ENCODE results near the gene ZNF418.
"Not testable (repeated sequence)": the region's sequence is repeated elsewhere in the genome, so short reads cannot be mapped to it uniquely, and the experiment has no call there.

The ZNF418 gene

GRCh38 chr19:57934820-57935665 lies at the start of gene ZNF418:
ZNF418 (minus strand) TSS chr19:57935402; CDS start chr19:57933822, 1,580 bp downstream.
- DNase-seq: no peak

- no peak for DNase-seq
Measured at GRCh38 chr19:57978586-57979289, 43.5 kb upstream of the ZNF418 start.

- DNase-seq: no peak
Measured at GRCh38 chr19:57974434-57974833, 39.2 kb upstream of the ZNF418 start, which contains the start of gene C19orf18. C19orf18 (minus strand) TSS chr19:57974534; CDS start chr19:57974432, 102 bp downstream.

- no peak for DNase-seq
Measured at GRCh38 chr19:57964761-57965160, 29.6 kb upstream of the ZNF418 start.

GRCh38 chr19:57961785-57962184 lies 26.6 kb upstream of the ZNF418 start:
- DNase-seq: no peak

- DNase-seq: no peak
Measured at GRCh38 chr19:57954996-57955395, 19.8 kb upstream of the ZNF418 start.

GRCh38 chr19:57949702-57950101 lies 14.5 kb upstream of the ZNF418 start:
- DNase-seq: no peak

GRCh38 chr19:57949296-57949695 lies 14.1 kb upstream of the ZNF418 start:
- no peak for DNase-seq

- DNase-seq: peak; percentile 74
Measured at GRCh38 chr19:57947419-57948134, 12.4 kb upstream of the ZNF418 start, which contains the start of gene ZNF256. ZNF256 (minus strand) TSS chr19:57947706; CDS start chr19:57947474, 232 bp downstream.

GRCh38 chr19:57947088-57947418 lies 11.9 kb upstream of the ZNF418 start:
- DNase-seq: no peak

GRCh38 chr19:57946316-57946715 lies 11.1 kb upstream of the ZNF418 start:
- DNase-seq: no peak

GRCh38 chr19:57941593-57941992 lies 6.4 kb upstream of the ZNF418 start:
- no peak for DNase-seq

GRCh38 chr19:57935731-57936130 lies 529 bp upstream of the ZNF418 start:
- DNase-seq: no peak

GRCh38 chr19:57927587-57927986 lies 7.6 kb downstream of the ZNF418 start:
- no peak for DNase-seq

- peak; percentile 71 for DNase-seq
Measured at GRCh38 chr19:57916168-57916995, 18.8 kb downstream of the ZNF418 start, which contains the start of gene ZNF417. ZNF417 (minus strand) TSS chr19:57916592; CDS start chr19:57916411, 181 bp downstream.

- no peak for DNase-seq
Measured at GRCh38 chr19:57914531-57914930, 20.7 kb downstream of the ZNF418 start.

- DNase-seq: no peak
Measured at GRCh38 chr19:57907394-57907793, 27.8 kb downstream of the ZNF418 start.

GRCh38 chr19:57905258-57905657 lies 29.9 kb downstream of the ZNF418 start:
- no peak for DNase-seq

GRCh38 chr19:57903618-57904184 lies 31.5 kb downstream of the ZNF418 start:
- DNase-seq: no peak

GRCh38 chr19:57900311-57900710 lies 34.9 kb downstream of the ZNF418 start:
- no peak for DNase-seq

GRCh38 chr19:57890706-57891105 lies 44.5 kb downstream of the ZNF418 start:
- DNase-seq: not testable (repeated sequence)
